HepG2 (cell line): ENCODE data around the gene RGS19. TPM values are rescaled to one million over a fixed set of nuclear protein-coding genes. Genes with fewer than 3 reads are reported as not detected.

Experiments
- KMT2B ChIP-seq: IDR thresholded peaks from 2 replicates; pipeline ENCODE4 v1.6.1; 2016; ENCODE audit warnings: missing genetic modification reagents, missing compliant biosample characterization
- MEIS1 ChIP-seq: sonication (generic); formaldehyde crosslinking; IDR thresholded peaks from 2 replicates; pipeline ENCODE4 v1.9.0; 2021; ENCODE audit warnings: mild to moderate bottlenecking, missing genetic modification reagents, moderate library complexity, borderline replicate concordance
- RBFOX2 ChIP-seq: fragments of 200-400 bp; formaldehyde crosslinking; IDR thresholded peaks from 2 replicates; pipeline ENCODE4 v1.6.1; 2017; ENCODE audit warnings: low read depth, mild to moderate bottlenecking, low read length
- SATB2 ChIP-seq: sonication (generic); formaldehyde crosslinking; IDR thresholded peaks from 2 replicates; pipeline ENCODE4 v1.5.0; 2020; ENCODE audit warnings: missing genetic modification reagents
- THAP9 ChIP-seq: sonication (generic); formaldehyde crosslinking; IDR thresholded peaks from 2 replicates; pipeline ENCODE4; 2020; ENCODE audit warnings: missing genetic modification reagents, mild to moderate bottlenecking, borderline replicate concordance
- ZNF12 ChIP-seq: sonication (generic); formaldehyde crosslinking; IDR thresholded peaks from 2 replicates; pipeline ENCODE4 v1.5.0; 2020; ENCODE audit warnings: missing genetic modification reagents
- ZNF318 ChIP-seq: sonication (generic); formaldehyde crosslinking; IDR thresholded peaks from 2 replicates; pipeline ENCODE4 v1.4.0; 2020; ENCODE audit warnings: mild to moderate bottlenecking, missing genetic modification reagents
- ZNF670 ChIP-seq: sonication (generic); formaldehyde crosslinking; IDR thresholded peaks from 2 replicates; pipeline ENCODE4 v1.8.0; 2022; ENCODE audit warnings: mild to moderate bottlenecking, missing genetic modification reagents, borderline replicate concordance
- polyA plus RNA-seq, 8 experiments: library from polyadenylated mRNA; depleted of rRNA in 3 of 8; stranded (reverse) in 7 of 8; unstranded in 1 of 8; fragments of >200 nt; fragmentation: Illumina TruSeq in 4 of 8; extraction: Trizol in 4 of 8; gene quantifications; 2 replicates each; pipeline versions ENCODE4 v1.2.1 to v1.2.3, GENCODE V29; 2011 to 2016; ENCODE audit warnings: low read depth in 4 of 8, missing spikeins in 1 of 8, mixed read lengths in 1 of 8; ENCODE audit not compliant: insufficient read depth in 1 of 8
- total RNA-seq, 5 experiments: library from RNA; depleted of rRNA; stranded (reverse); fragments of >200 nt; fragmentation: Illumina TruSeq; extraction: Trizol; gene quantifications; 2 replicates each; pipeline ENCODE4 v1.2.3, GENCODE V29; 2016; ENCODE audit warnings: low read depth in 1 of 5
- TF ChIP-seq, protein P1 (sequence below): sonication (generic); formaldehyde crosslinking; IDR thresholded peaks from 2 replicates; pipeline ENCODE4 v1.8.0; 2022; ENCODE audit warnings: missing genetic modification reagents, low read depth, mild to moderate bottlenecking, borderline replicate concordance
- TF ChIP-seq, protein P2 (sequence below): sonication (generic); formaldehyde crosslinking; IDR thresholded peaks from 2 replicates; pipeline ENCODE4 v1.5.1; 2020; ENCODE audit warnings: mild to moderate bottlenecking, missing genetic modification reagents, moderate library complexity
- TF ChIP-seq, protein P3 (sequence below): sonication (generic); formaldehyde crosslinking; IDR thresholded peaks from 2 replicates; pipeline ENCODE4 v1.8.0; 2022; ENCODE audit warnings: mild to moderate bottlenecking, missing genetic modification reagents

The RGS19 gene
- total and polyA plus RNA-seq, 2 of the 13 experiments (the other 11 are each of a cell fraction or from before 2014, with no cell fraction given), result 10.7 to 11.9 TPM

- no peak for TF ChIP-seq SATB2 (CRISPR knock-in tag)
- no peak for TF ChIP-seq KMT2B (CRISPR knock-in tag)
- TF ChIP-seq ZNF670 (CRISPR knock-in tag), result no peak
- TF ChIP-seq RBFOX2, result peak; percentile 93
- TF ChIP-seq THAP9 (CRISPR knock-in tag), result peak; percentile 70; the same call in 1 of the 2 replicates
- TF ChIP-seq, protein P1, sequence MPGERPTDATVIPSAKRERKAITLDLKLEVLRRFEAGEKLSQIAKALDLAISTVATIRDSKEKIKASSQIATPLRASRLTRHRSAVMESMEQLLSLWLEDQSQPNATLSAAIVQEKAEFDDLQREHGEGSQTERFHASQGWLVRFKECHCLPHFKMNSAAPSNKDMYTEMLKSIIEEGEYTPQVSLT (CRISPR knock-in tag), result no peak; the same call in 1 of the 2 replicates
- TF ChIP-seq ZNF12 (CRISPR knock-in tag), result 0 out of 2 replicates have a peak, but pooled peaks have one; percentile 34
- TF ChIP-seq ZNF318 (CRISPR knock-in tag), result peak; percentile 75; the same call in 1 of the 2 replicates
- TF ChIP-seq, protein P2, sequence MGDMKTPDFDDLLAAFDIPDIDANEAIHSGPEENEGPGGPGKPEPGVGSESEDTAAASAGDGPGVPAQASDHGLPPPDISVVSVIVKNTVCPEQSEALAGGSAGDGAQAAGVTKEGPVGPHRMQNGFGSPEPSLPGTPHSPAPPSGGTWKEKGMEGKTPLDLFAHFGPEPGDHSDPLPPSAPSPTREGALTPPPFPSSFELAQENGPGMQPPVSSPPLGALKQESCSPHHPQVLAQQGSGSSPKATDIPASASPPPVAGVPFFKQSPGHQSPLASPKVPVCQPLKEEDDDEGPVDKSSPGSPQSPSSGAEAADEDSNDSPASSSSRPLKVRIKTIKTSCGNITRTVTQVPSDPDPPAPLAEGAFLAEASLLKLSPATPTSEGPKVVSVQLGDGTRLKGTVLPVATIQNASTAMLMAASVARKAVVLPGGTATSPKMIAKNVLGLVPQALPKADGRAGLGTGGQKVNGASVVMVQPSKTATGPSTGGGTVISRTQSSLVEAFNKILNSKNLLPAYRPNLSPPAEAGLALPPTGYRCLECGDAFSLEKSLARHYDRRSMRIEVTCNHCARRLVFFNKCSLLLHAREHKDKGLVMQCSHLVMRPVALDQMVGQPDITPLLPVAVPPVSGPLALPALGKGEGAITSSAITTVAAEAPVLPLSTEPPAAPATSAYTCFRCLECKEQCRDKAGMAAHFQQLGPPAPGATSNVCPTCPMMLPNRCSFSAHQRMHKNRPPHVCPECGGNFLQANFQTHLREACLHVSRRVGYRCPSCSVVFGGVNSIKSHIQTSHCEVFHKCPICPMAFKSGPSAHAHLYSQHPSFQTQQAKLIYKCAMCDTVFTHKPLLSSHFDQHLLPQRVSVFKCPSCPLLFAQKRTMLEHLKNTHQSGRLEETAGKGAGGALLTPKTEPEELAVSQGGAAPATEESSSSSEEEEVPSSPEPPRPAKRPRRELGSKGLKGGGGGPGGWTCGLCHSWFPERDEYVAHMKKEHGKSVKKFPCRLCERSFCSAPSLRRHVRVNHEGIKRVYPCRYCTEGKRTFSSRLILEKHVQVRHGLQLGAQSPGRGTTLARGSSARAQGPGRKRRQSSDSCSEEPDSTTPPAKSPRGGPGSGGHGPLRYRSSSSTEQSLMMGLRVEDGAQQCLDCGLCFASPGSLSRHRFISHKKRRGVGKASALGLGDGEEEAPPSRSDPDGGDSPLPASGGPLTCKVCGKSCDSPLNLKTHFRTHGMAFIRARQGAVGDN (CRISPR knock-in tag), result peak; percentile 96
- TF ChIP-seq, protein P3, sequence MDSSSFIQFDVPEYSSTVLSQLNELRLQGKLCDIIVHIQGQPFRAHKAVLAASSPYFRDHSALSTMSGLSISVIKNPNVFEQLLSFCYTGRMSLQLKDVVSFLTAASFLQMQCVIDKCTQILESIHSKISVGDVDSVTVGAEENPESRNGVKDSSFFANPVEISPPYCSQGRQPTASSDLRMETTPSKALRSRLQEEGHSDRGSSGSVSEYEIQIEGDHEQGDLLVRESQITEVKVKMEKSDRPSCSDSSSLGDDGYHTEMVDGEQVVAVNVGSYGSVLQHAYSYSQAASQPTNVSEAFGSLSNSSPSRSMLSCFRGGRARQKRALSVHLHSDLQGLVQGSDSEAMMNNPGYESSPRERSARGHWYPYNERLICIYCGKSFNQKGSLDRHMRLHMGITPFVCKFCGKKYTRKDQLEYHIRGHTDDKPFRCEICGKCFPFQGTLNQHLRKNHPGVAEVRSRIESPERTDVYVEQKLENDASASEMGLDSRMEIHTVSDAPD (CRISPR knock-in tag), result no peak
- no peak; the same call in 1 of the 2 replicates for TF ChIP-seq MEIS1 (CRISPR knock-in tag)
Measured at GRCh38 chr20:64035933-64036345, 43.4 kb downstream of the RGS19 start, which contains the start of gene C20orf204 (continued).
